Fibroblast of mammary gland (primary cell): ENCODE measurements around the gene GPX5.
"Not testable (repeated sequence)": the region's sequence is repeated elsewhere in the genome, so short reads cannot be mapped to it uniquely, and the experiment has no call there.

ENCODE experiments used
- DNase-seq: peaks from one replicate; pipeline ENCODE4 v3.0.0-alpha.2; 2010; ENCODE audit warnings: low read depth
- H3K4me3 ChIP-seq: 2 replicates; pipeline ENCODE4 v1.5.1; 2011; ENCODE audit warnings: low read depth, mild to moderate bottlenecking, low read length, moderate library complexity; ENCODE audit not compliant: control insufficient read depth
- TF ChIP-seq, protein P1 (sequence below): conservative IDR thresholded peaks from 2 replicates; pipeline ENCODE4 v1.5.1; 2011; ENCODE audit warnings: low read depth, low read length, inconsistent platforms; ENCODE audit not compliant: control insufficient read depth, insufficient read depth

Gene GPX5

GRCh38 chr6:28543651-28544610 lies 18.2 kb downstream of the GPX5 start:
- peak; percentile 34 for DNase-seq
- peak overlapping the region; percentile 56 for H3K4me3 ChIP-seq
- TF ChIP-seq, protein P1, sequence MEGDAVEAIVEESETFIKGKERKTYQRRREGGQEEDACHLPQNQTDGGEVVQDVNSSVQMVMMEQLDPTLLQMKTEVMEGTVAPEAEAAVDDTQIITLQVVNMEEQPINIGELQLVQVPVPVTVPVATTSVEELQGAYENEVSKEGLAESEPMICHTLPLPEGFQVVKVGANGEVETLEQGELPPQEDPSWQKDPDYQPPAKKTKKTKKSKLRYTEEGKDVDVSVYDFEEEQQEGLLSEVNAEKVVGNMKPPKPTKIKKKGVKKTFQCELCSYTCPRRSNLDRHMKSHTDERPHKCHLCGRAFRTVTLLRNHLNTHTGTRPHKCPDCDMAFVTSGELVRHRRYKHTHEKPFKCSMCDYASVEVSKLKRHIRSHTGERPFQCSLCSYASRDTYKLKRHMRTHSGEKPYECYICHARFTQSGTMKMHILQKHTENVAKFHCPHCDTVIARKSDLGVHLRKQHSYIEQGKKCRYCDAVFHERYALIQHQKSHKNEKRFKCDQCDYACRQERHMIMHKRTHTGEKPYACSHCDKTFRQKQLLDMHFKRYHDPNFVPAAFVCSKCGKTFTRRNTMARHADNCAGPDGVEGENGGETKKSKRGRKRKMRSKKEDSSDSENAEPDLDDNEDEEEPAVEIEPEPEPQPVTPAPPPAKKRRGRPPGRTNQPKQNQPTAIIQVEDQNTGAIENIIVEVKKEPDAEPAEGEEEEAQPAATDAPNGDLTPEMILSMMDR = no peak

DNA sequence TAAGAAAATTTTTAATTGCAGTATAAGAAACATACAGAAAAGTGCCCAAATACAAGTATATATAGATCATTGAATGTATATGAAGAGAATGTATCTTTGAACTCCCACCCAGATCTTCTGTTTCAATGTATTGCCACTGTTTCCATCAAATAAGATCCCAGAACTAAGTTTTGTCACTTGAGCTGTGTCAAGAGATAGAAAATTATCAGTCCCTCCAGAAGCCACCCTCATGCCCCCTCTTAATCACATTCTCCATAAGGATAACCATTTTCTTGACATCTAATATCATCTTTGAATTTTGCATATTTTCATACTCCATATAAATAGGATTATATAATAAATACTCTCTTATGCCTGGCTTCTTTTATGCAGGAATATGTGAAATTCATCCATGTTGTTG lies 20.3 kb downstream of the GPX5 start:
- TF ChIP-seq, protein P1 = no peak
- H3K4me3 ChIP-seq = no peak overlapping the region
- no peak for DNase-seq

- DNase-seq, H3K4me3 ChIP-seq: not testable (repeated sequence)
Observed at GRCh38 chr6:28547003-28547402, 21.3 kb downstream of the GPX5 start.

DNA sequence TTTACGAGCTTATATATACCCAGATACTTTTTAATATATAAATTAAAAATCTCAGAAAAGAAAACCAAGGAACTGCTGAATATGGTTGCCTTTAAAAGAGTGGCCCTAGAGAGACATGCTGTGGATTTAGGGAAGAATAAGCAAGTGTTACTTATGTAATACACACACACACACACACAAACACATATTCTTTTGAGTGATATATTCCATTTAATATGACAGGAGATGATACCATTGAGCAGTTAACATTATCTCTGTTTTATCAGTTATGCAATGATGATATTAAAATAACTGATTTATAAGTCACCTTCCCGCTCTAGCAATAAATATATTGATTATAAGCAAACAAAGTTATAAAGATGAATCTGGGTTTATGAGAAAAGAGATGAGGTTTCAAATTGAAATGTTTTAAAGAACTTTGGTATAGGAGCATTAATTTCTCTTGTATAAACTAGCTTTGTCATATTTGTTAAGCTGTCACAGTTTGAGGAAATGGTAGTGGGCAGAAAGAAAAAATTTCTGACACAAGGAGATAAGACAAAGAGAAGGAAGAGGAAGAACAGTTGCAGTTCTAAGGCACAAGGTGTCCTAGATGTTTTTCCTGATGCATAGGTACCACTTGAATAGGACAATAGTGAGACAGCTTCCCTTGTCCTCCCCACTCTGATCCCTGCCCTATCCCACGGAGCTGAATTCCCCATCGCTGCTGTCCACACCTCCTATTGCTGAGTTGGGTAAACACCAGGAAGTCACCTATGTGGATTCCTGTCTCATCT lies 26.4 kb downstream of the GPX5 start:
- H3K4me3 ChIP-seq = no peak overlapping the region
- DNase-seq = no peak
- TF ChIP-seq, protein P1 = no peak

DNA sequence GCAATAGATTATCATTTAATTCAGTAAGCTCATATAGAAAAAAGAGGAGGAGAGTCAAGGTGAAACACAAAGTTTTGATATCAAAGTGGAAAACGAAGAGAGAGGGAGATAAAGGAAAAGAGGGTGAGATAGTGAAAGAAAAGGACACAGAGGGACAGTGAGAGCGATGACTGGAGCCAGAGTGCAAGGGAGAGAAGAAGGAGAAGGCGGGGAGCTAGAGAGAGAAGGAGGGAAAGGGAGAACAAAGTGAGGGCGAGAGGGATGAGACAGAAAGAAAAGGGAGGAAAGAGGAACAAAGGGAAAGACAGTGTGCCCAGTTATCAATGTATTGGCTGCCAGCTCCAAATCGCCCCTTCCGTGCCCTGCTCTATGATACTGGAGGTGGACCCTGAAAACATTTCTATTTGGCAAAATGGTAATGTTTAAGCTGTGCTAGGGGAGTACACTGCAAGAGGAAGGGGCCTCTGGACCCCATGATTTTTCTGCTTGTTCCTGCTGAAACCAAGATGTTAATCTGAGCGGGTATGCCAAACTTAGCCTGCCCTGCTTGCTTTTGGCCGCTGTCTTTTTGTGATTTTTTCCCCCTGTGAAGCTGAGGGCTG lies 27.8 kb downstream of the GPX5 start:
- no peak overlapping the region for H3K4me3 ChIP-seq
- TF ChIP-seq, protein P1 = no peak
- no peak for DNase-seq

- TF ChIP-seq, protein P1 = no peak
- H3K4me3 ChIP-seq = no peak overlapping the region
- DNase-seq = no peak
Observed at GRCh38 chr6:28553986-28554881, 28.6 kb downstream of the GPX5 start.
